ENCODE data around the gene PHF10.
"Not testable (repeated sequence)": the region's sequence is repeated elsewhere in the genome, so short reads cannot be mapped to it uniquely, and the experiment has no call there.

PHF10 gene

DNA sequence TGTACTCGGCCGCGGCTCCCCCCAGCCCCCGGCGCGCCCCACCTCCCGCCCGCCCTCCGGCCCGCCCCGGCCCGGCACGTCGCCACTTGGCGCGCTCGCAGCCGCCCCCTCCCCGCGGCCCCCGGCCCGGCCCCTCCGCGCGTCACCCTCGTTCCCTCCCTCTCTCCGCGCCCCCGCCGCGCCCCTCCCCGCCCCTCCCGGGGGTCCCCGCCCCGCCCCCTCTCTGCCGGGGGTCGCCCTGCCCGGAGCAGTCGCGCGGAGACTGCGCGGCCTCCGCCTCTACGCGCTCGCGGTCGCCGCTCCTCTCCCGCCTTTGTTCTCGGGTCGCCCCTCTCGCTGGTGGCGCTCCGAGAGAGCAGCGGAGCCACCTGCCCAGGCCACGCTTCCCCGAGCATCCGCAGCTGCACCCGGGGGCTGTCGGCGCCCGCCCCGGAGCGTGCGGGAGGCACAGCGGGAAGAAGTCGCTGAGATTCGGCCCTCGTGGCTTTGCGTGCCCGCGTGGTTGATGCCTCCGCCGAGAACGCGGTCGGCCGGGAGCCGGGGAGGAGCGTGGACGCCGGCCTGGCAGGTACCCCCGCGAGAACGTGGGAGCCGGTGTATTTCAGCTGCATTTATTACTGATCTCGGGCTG is at the start of gene PHF10:
Gene PHF10, minus strand, starts transcription at position 7 of the 631 bp plus-strand sequence. CDS start 569 bp downstream, outside the sequence.
- peak; percentile 85 for DNase-seq (ENCODE audit: low spot score)

DNA sequence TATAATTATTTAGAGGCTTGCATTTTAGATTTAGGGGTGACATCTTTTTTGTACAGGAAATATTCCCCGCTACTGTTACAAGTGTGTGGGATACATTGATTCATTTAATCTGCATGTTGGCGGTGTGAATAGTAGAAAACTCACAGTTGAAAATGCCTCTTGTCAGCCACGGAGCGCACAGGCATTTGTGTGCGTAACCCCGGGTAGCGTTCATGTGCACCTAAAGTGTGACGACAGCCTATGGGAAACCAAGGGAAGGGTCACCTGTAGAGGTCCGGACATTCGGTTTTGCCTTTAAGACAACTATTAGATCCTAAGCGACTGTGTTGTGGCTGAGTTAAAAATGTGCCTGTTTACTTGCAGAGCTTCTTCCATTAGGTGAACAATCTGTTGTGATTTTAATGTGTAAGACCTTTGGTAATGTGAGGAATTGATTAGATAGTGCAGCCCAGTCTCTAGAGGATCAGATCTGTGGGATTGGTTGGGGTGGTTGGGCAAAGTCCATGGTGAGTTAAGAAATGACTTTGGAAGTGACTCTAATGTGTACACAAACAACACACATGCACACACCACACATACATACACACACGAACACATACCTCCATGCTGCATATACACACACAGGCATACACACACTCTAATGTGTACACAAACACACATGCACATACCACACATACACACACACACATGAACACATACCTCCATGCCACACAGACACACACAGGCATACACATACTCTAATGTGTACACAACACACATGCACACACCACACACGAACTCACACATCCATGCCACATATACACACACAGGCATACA is 42.8 kb upstream of the PHF10 start:
- DNase-seq (ENCODE audit: low spot score): no peak

DNA sequence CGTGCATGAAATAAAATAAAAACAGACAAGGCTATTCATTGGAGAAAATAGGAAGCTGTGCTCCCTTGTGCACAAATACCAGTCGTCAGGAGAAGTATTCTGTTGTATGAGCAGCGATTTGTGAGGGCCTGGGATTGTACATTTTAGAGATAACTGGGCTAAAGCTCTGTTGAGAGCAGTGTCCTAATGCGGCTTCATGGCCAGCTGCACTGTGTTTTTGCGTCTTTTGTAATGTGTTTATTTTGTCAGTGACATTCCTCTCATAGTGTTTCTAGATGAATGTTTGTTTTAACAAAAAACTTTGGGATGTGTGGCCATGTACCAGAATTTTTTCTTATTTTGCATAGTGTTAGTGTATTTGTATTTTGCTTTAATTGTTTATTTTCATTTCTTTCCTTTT is 41.9 kb upstream of the PHF10 start:
- no peak for DNase-seq (ENCODE audit: low spot score)

DNA sequence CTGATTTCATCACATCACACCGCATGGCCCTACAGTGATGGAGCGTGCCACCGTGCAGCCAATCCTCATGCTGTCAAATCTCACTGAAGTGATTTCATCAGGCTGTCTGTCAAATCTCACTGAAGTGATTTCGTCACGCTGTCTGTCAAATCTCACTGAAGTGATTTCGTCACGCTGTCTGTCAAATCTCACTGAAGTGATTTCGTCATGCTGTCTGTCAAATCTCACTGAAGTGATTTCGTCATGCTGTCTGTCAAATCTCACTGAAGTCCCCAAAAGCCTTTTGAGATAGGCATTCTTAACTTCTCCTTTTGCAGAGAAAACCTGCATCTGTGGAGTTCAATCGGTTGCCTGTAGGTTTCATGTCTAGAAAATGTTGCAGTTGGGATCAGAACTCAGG is 41.5 kb upstream of the PHF10 start:
- not testable (repeated sequence) for DNase-seq (ENCODE audit: low spot score)

DNA sequence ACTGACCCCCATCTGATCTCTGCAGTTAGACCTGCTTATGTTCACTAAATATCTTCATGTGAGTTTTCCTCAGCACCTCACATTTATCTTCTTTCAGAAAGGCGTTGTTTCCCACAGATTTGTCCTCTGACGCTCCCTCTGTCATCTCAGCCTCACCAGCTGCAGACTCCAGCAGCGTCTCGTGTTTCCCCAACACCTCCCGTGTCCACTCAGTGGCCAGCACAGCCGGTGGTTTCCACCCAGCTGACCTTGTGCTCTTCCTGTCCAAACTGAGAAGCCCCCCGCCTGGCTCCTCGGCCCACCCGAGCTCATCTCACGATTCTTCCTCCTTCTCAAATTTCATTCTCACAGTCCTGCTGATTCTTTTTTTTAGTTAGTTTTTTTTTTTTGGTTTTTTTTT is 39.6 kb upstream of the PHF10 start:
- no peak for DNase-seq (ENCODE audit: low spot score)

DNA sequence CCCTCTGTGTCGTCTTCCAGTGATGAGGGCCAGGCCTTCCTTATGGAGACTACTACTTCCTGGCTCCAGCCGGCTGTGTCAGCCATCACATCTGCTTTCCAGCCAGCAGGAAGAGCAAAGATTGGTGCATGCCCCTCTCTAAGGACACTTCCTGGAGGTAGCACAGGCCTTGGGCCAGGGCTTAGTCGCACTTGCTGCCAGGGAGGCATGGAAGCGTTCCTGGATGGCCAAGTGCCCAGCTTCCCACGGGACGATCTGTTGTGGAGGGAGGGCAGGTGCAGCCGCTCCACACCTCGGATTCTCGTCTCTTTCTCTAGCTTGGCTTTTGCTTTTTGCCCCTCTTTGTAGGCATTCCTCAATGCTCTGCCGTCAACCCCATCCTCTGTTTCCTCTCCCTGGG is 39.0 kb upstream of the PHF10 start:
- no peak for DNase-seq (ENCODE audit: low spot score)

DNA sequence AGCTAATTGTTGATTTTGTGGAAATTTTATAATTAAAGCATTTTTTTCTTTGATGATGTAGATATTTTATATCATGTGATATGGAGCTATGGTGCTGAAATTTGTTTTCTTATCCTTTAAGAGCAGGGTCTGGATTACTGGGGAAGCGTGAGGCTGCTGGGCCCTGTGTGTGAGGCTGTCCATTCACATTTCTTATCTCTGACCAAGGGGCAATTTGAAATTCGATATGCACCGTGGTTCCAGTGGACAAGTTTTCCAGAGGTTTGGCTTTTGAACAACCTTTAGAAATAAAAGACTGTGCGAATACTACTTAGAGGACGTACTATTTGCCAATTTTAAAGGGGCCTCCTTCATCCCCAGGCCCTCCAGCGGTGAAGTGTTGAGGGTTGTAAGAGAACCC is 30.9 kb upstream of the PHF10 start:
- no peak for DNase-seq (ENCODE audit: low spot score)

DNA sequence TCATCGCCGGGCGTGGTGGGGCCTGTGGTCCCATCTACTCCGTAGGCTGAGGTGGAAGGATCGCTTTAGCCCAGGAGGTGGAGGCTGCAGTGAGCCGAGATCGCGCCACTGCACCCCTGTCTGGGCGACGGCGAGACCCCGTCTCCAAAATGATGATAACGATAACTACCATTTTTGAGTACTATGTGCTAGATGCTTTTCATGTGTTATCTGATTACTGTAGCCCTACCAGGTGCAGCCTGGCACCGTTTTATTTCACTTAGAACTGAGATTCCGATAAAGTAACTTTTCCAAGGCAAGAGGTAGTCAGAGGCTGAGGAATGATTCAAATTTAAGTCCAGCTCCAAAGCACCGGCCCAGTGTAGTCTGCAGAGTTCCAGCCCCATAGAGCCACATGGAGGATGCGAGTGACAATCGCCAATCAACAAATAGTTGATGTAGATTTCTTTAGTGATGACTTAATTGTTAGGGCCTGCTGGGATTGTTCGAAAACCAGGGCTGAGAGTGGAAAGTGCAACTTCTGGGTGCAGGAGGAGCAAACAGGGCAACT is 27.8 kb upstream of the PHF10 start:
- no peak for DNase-seq (ENCODE audit: low spot score)

DNA sequence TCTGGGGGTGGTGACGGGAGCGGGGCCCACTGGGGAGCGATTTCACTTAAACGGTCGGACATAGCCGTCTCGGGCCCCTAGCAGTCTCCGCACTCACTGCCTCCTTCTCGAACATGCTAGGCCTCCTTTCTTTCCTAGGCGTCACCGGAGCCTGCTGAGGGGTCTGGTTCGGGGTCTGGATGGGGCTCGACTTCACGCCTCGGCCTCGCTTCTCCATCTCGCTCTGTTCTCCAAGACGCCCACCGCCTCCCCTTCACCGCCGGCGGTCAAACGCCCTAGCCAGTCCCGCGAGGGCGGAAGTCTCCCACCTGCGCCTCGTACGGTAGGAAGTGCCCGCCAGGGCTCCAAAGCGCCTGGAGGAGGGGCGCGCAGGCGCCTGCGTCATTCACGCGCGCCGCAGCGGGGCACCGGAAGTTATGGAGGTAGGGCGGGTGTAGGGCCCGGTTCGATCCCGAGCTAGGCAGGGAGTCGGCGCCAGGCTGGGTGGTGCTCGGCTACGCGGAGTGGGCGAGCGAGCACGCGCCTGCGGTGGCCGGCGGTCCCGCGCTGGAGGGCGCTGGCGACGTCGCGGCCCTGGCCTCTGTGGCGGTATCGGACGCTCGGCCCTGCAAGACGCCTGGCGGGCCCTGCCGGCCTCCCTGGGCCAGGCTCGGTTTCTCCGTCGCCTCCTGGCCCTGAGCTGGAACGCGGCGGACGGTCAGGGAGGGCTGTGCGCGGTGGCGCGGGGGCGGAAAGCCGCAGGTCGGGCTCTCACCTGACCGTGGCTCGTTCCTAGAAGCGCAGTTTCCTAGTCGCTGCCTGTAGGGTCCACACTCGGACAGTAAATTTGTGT is 27.2 kb upstream of the PHF10 start, which contains the start of the genes DYNLT2 and ERMARD:
Gene DYNLT2, minus strand, starts transcription at position 331 of the 832 bp plus-strand sequence. Its CDS starts 114 bp downstream, at position 217.
Gene ERMARD, plus strand, starts transcription at position 381 of the 832 bp plus-strand sequence. Its CDS starts 36 bp downstream, at position 417.
- peak; percentile 97 for DNase-seq (ENCODE audit: low spot score)

DNA sequence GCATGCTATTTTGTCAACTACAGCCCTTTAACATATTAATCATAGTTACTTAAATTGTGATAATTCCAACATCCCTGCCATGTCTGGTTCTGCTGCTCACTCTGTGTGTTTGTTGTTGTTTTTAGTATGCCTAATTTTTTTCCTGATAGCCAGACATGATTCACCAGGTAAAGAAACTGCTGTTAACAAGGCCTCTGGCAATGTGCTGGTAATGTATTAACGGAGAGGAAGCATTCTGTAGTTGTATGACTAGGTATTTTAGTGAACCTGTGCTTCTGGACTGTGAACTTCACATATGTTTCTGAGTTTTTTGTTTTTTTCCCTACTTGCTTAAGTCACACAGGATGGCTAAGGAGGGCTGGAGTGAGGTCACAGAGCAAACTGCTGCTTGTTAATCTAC is 22.3 kb upstream of the PHF10 start:
- no peak for DNase-seq (ENCODE audit: low spot score)

DNA sequence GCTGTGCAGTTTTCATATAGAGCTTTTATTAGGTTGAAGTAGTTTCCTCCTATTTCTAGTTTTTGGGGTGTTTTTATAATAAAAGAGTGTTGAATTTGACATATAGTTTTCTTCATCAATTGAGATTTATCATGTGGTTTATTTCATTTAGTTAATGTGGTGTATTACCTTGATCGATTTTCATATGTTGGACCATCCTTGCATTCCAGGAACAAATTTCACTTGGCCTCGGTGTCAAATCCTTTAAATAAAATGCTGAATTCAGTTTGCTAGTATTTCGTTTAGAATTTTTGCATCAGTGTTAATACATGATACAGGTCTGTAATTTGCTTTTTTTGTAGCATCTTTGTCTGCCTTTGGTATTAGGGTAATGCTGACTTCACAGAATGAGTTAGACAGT is 21.1 kb upstream of the PHF10 start:
- no peak for DNase-seq (ENCODE audit: low spot score)

DNA sequence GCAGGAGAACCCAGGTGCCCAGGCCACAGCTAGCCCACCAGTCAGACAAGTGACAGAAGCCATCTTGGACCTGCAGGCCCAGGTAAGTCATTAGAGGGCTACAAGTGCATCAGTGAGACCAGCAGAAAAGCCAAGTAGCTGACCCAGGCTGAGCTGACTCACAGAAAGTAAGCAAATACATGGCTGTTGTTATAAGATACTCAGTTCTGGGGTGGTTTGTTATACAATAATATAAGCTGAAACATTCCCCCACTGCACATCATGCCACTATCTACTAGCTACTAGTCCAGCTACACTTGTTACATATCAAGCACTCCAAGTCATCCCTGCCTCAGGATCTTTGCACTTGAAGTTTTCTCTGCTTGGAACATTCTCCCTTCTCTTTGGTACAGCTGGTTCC is 17.0 kb upstream of the PHF10 start:
- DNase-seq (ENCODE audit: low spot score): no peak

DNA sequence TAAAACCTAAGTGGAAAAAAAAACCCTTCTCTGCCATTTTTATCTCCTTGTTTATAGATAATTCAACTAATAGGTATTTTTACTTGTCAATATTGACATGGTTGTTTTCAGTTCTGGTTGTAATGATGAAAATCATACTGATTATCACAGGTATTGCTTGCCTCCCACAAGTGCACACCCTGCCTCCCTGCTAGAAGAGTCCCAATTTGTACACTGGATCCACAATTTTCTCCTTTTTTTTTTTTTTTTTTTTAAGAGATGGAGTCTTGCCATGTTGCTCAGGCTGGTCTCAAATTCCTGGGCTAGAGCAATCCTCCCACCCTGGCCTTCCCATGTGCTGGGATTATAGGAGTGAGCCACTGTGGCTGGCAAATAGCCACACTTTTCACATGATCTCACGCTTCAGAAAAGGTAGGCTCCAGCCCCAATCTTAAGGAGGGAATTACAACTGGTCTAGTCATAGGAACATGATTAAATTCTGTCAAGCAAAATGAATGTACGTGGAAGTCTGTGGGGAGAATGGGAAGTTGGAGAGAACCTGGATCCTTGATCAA is 14.8 kb upstream of the PHF10 start:
- no peak for DNase-seq (ENCODE audit: low spot score)

DNA sequence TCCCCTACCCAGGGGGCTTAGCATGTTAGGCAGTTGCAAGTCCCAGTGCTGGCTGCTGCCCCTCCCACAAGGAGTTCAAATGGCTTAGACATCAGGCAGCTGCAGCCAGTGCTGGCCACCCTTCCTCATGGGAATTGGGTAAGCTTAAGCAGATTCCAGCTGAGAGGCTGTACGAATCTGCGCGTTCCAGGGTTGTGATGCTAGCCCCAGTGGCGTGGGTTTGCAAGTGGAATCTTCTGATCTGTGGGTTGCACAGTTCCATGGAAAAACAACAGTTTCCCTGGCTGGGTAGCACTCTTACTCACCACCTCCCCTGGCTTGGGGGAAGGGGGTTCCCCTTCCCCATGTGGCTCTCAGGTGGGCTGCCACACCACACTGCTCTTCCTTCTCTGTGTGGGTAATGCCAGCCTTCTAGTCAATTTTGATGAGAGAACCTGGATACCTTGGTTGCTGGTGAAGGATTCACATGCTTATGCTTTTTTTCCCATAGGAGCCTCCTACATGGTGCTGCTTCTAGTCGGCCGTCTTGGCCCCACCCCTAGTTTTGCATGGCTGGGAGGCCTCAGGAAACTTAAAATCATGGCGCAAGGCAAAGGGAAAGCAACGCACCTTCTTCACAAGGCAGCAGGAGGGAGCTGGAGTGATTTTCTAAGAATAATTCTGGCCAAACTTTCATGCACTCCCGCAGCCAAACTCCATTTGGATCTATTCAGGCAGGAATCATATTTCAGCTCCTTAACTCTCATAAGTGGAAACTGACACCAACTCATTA is 14.1 kb upstream of the PHF10 start:
- no peak for DNase-seq (ENCODE audit: low spot score)

DNA sequence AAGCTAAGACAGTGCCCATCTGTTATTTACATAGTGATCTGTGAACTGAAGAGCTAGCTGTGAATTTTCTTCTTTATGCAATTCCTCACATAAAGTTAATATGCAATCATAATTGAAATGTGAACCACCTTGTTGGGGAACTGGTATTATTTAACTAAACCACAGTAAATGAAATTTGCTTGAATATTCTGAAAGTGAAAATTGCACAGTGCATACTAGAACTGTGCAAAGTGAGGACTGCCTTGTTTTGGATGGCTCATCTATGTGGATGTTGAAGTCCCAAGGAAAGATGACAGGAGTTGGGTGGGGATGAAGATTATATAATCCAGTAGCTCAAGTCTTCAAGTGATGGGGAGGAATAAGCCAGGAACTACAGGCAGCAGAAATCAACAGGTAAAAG is 5.7 kb upstream of the PHF10 start:
- DNase-seq (ENCODE audit: low spot score): no peak

DNA sequence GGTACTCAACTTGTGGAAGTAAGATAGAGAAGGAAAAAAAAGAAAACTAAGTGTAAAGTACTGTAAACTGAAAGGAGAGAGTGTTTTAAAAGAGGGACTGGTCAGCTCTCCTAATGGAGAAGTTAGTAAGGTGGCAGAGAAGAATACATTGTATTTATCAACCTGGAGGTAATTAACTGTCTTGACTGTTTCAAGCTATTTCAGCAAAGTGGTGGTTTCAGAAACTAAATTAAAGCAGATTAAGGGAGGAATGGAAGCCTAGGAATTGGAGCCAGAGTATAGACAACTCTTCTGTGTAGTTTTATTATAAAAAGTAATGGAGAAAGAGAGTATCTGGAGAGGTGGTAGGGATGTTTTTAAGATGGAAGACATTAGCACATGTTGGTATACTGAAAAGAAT is 2.7 kb upstream of the PHF10 start:
- no peak for DNase-seq (ENCODE audit: low spot score)

DNA sequence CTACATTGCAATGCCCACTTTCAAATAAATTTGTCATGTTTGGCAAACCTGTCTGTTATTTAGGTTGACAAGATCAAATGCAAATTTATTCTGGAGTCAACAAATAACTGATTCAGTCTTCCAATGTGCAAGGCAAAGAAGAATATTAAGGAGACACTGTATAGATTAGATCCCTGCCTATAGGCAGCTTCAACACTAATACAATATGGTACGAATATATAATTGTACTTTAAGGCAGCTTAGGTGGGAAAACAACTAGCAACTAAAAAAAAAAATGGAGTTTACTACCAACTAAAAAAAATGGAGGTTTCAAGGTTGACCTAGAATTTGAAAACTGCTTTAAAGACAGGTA is 1.7 kb upstream of the PHF10 start:
- DNase-seq (ENCODE audit: low spot score): no peak

DNA sequence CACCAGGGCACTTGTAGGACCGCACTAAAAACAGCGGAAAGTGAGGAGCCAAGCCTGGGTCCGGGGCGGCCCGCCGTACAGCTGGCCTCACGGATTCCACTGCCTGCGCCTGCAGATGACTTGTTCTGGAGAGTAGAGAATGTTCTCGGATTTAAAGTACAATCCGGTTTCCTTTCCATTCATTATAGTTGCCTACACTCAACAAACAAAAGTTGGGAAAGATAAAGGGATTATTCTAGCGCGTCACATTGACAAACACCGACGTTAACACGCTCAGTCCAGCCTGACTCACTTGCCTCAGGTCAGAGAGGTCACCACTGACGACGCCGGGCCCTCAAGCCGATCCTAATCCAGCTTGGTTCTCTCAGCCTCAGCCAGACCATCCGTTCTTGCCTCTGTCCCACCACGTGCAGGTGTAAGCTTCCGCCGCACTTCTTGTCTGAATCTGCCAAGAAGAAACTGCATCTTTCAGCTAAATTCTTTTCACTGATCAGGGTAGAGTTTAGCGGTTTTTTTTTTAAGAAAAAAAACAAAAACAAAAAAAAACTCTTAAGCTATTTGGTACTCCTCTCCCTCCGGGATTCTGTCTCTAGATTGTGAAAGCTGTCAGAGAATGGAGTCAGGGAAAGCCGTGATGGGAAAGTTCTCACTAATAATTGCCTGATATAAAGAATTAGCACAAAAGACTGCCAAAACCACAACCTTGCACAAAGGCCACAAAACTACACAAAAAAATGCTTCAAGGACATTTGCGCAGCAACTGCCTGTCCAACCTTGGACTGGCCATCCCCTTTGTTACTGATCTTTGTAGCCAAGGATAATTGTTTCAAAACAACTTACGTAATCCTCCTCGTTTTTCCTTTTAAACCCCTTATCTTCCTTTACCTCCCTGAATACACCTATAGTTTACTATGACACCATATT is 1.1 kb upstream of the PHF10 start:
- DNase-seq (ENCODE audit: low spot score): no peak

DNA sequence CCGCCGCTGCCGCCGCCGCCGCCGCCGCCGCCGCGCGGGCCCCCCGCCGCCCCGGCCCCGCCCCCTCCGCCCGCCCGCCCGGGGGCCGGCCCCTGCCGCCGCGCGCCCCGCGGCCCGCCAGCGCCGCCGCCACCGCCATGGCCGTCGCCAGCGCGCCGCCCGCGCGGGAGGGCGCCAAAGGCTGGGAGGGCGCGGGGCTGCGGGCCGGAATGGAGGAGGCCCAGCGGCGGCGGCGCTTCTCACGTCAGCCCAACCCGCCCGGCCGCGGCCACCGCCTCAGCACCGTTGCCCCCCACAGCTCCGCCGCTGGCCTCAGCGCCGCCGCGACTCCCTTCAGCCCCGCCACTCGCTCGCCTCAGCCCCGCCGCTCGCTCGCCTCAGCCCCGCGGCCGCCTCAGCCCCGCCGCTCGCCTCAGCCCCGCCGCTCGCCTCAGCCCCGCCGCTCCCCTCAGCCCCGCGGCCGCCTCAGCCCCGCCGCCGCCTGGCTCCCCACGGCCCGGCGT is 258 bp downstream of the PHF10 start:
- DNase-seq (ENCODE audit: low spot score): peak; percentile 89

Data from GM03348 (cell line).